ENCODE data around the gene ANXA3.

GRCh38 chr4:78622253-78622979 is 70.8 kb downstream of the ANXA3 start:
- TF ChIP-seq EP300 (conservative IDR thresholded peaks at IDR 0.05; ENCODE audit: poor library complexity, severe bottlenecking) (no peak), CTCF (IDR thresholded peaks at IDR 0.05; ENCODE audit: poor library complexity, severe bottlenecking) (no peak), SMC3 (conservative IDR thresholded peaks at IDR 0.05; ENCODE audit: poor library complexity) (no peak), EZH2 (IDR thresholded peaks at IDR 0.05; ENCODE audit: borderline replicate concordance, insufficient read depth, low read length, poor library complexity, severe bottlenecking) (no peak), POLR2AphosphoS5 (IDR thresholded peaks at IDR 0.05) (no peak), RAD21 (conservative IDR thresholded peaks at IDR 0.05) (no peak)

All from neural cell (in vitro differentiated cells).